Lung (tissue), 12 donors: ENCODE data around the gene SRPK3. TPM values are rescaled to one million over a fixed set of nuclear protein-coding genes. Genes with fewer than 3 reads are reported as not detected.

Experiments
- ATAC-seq: fragments of 200-7000 bp; cut with Tn5 transposase; one replicate; pipeline ENCODE4 v1.9.1; 2020; ENCODE audit warnings: moderate number of reproducible peaks; ENCODE audit not compliant: insufficient read depth, low FRiP score
- DNase-seq, 3 donors: peaks; one replicate each; pipeline ENCODE4 v3.0.0-alpha.2; 2013 to 2017
- H3K27ac ChIP-seq, 2 donors: one replicate each; pipeline ENCODE4 v1.5.1; 2013; ENCODE audit warnings: mild to moderate bottlenecking in 2 of 2, moderate library complexity in 2 of 2, control low read depth in 1 of 2, inconsistent platforms in 1 of 2, low read depth in 1 of 2, low read length in 1 of 2
- H3K27me3 ChIP-seq, 3 donors: one replicate each; pipeline ENCODE4 v1.5.1; 2013; ENCODE audit warnings: low read length in 2 of 3; ENCODE audit not compliant: control insufficient read depth in 3 of 3, insufficient read depth in 3 of 3
- H3K36me3 ChIP-seq, 4 donors: one replicate each; pipeline ENCODE4 v1.5.1; 2013; ENCODE audit warnings: low read length in 4 of 4, mild to moderate bottlenecking in 1 of 4, moderate library complexity in 1 of 4; ENCODE audit not compliant: control insufficient read depth in 4 of 4, insufficient read depth in 4 of 4
- H3K4me1 ChIP-seq, 5 donors: one replicate each; pipeline ENCODE4 v1.5.1; 2013; ENCODE audit warnings: low read length in 5 of 5, mild to moderate bottlenecking in 2 of 5, moderate library complexity in 1 of 5; ENCODE audit not compliant: control insufficient read depth in 5 of 5, insufficient read depth in 5 of 5
- H3K4me3 ChIP-seq: one replicate; pipeline ENCODE4 v1.5.1; 2013; ENCODE audit warnings: mild to moderate bottlenecking, control low read depth, moderate library complexity
- H3K9ac ChIP-seq, 2 donors: one replicate each; pipeline ENCODE4 v1.5.1; 2013; ENCODE audit warnings: low read length in 2 of 2, control low read depth in 1 of 2; ENCODE audit not compliant: insufficient read depth in 1 of 2
- H3K9me3 ChIP-seq, 4 donors: one replicate each; pipeline ENCODE4 v1.5.1; 2013; ENCODE audit warnings: low read length in 3 of 4, mild to moderate bottlenecking in 1 of 4, moderate library complexity in 1 of 4; ENCODE audit not compliant: control insufficient read depth in 4 of 4, insufficient read depth in 3 of 4
- CTCF ChIP-seq: IDR thresholded peaks from 2 replicates; pipeline ENCODE4 v1.5.1; 2012; ENCODE audit warnings: mild to moderate bottlenecking; ENCODE audit errors: control extremely low read depth, extremely low read depth
- WGBS, 2 donors: extraction: QIAGEN DNeasy Blood & Tissue Kit; methylation state at CpG; one replicate each; pipeline ENCODE4 v1.1.7; 2013; 5-methylcytosine and 5-hydroxymethylcytosine counted together
- polyA plus RNA-seq, 2 donors: library from polyadenylated mRNA; stranded (reverse); fragments of 200-250 nt; gene quantifications; one replicate each; pipeline ENCODE4 v1.2.1, GENCODE V29; 2013
- total RNA-seq, 2 donors: library from RNA; depleted of rRNA in 1 of 2; stranded (reverse); fragments of >200 nt in 1 of 2; gene quantifications; one replicate each; pipeline ENCODE4 v1.2.1, GENCODE V29; 2014 to 2021
- donor health status: control.
- donor health status: control.
- donor health status: Bipolar disorder and iron deficiency.
- donor health status: healthy.
- donor health status: DM: yes; HTN: yes; CAD: no.

The SRPK3 gene
- total and polyA plus RNA-seq, 4 donors, result 0.04 to 0.23 (median 0.15) TPM

GRCh38 chrX:153781428-153782047, 697 bp downstream of the SRPK3 start:
- no peak overlapping the region for H3K9ac ChIP-seq
- peak overlapping the region in 1 of 2 donors; percentile 69 for H3K27ac ChIP-seq

GRCh38 chrX:153782313-153782712, 1.5 kb downstream of the SRPK3 start:
- Histone ChIP-seq H3K27ac (no peak overlapping the region), H3K9ac (no peak overlapping the region), H3K4me3 (no peak overlapping the region), H3K36me3 (peaks cover 0 to 20% (median 2%) of the 10 kb centered on the region in 4 donors), H3K27me3 (no peaks in the 10 kb centered on the region), H3K4me1 (peaks cover 0 to 4% (median 0%) of the 10 kb centered on the region in 5 donors), H3K9me3 (peaks cover 0 to 4% (median 0%) of the 10 kb centered on the region in 4 donors)
- no peak for TF ChIP-seq CTCF
- 64 to 75% methylated on average over 10 to 11 of the region's 11 CpGs for WGBS, 2 donors
- DNase-seq (no peak), ATAC-seq (no peak)

More at GRCh38 chrX:153781428-153782047, 697 bp downstream of the SRPK3 start:
- H3K27me3 ChIP-seq, result no peaks in the 10 kb centered on the region
- H3K4me1 ChIP-seq, result peaks cover 0 to 4% (median 0%) of the 10 kb centered on the region in 5 donors
- peaks cover 0 to 4% (median 0%) of the 10 kb centered on the region in 4 donors for H3K9me3 ChIP-seq
- H3K4me3 ChIP-seq, result no peak overlapping the region
- no peak for TF ChIP-seq CTCF
- WGBS, 2 donors, result 76% methylated on average over 10 to 24 of the region's 24 CpGs
- DNase-seq (peak in 1 of 3 donors; percentile 13), ATAC-seq (no peak)
- H3K36me3 ChIP-seq, result peaks cover 0 to 17% (median 2%) of the 10 kb centered on the region in 4 donors

- DNase-seq, result no peak
- no peak for ATAC-seq
- peaks cover 0 to 25% (median 2%) of the 10 kb centered on the region in 4 donors for H3K36me3 ChIP-seq
- peaks cover 0 to 4% (median 0%) of the 10 kb centered on the region in 4 donors for H3K9me3 ChIP-seq
- TF ChIP-seq CTCF, result no peak
- no peak overlapping the region for H3K9ac ChIP-seq
- peaks cover 0 to 4% (median 0%) of the 10 kb centered on the region in 5 donors for H3K4me1 ChIP-seq
- no peaks in the 10 kb centered on the region for H3K27me3 ChIP-seq
- 93 to 96% methylated on average over 9 to 14 of the region's 14 CpGs for WGBS, 2 donors
- H3K27ac ChIP-seq, result no peak overlapping the region
- no peak overlapping the region for H3K4me3 ChIP-seq
Measured at GRCh38 chrX:153782871-153783270, 2.0 kb downstream of the SRPK3 start.
